Chondrocyte (in vitro differentiated cells): ENCODE data around the gene TBC1D21. TPM values are rescaled to one million over a fixed set of nuclear protein-coding genes. Genes with fewer than 3 reads are reported as not detected.

ENCODE experiments used
- DNase-seq: peaks from one replicate; pipeline ENCODE4 v3.0.0; 2021; ENCODE audit warnings: mixed read lengths, low spot score
- H3K27ac Mint-ChIP-seq: one replicate; pipeline ENCODE4 v1.8.0; 2021; ENCODE audit warnings: mild to moderate bottlenecking, moderate library complexity, mixed read lengths; ENCODE audit not compliant: unreplicated experiment
- H3K27me3 Mint-ChIP-seq: 2 replicates; pipeline ENCODE4 v1.8.0; 2021; ENCODE audit warnings: low read depth, mixed read lengths
- H3K36me3 Mint-ChIP-seq: 2 replicates; pipeline ENCODE4 v1.8.0; 2021; ENCODE audit warnings: low read depth, mixed read lengths
- H3K4me1 Mint-ChIP-seq: 2 replicates; pipeline ENCODE4 v1.8.0; 2021; ENCODE audit warnings: low read depth, mild to moderate bottlenecking, mixed read lengths
- H3K4me3 Mint-ChIP-seq: one replicate; pipeline ENCODE4 v1.8.0; 2021; ENCODE audit warnings: mild to moderate bottlenecking, moderate library complexity, mixed read lengths; ENCODE audit not compliant: unreplicated experiment
- H3K9me3 Mint-ChIP-seq: 2 replicates; pipeline ENCODE4 v1.8.0; 2021; ENCODE audit warnings: low read depth, mixed read lengths
- CTCF ChIP-seq: fragments of 200-600 bp; sonication (generic); IDR thresholded peaks from 2 replicates; pipeline ENCODE4 v1.5.0; 2021; ENCODE audit warnings: antibody characterized with exemption, mild to moderate bottlenecking, moderate library complexity
- total RNA-seq: library from RNA; stranded (reverse); gene quantifications from 3 replicates; pipeline ENCODE4 v1.2.1, GENCODE V29; 2021

Gene TBC1D21
- total RNA-seq, 1 donor from 2014 or later, result not detected

- no peak for TF ChIP-seq CTCF
- Mint-ChIP-seq H3K27me3 (no peaks in the 10 kb centered on the region), H3K27ac (peak overlapping the region; percentile 100), H3K4me1 (peaks cover 92% of the 10 kb centered on the region), H3K4me3 (peak overlapping the region; percentile 15), H3K36me3 (peaks cover 12% of the 10 kb centered on the region), H3K9me3 (no peaks in the 10 kb centered on the region)
- peak; percentile 11 for DNase-seq
Measured at GRCh38 chr15:73932381-73933191, 59.2 kb downstream of the TBC1D21 start.

- no peak for TF ChIP-seq CTCF
- Mint-ChIP-seq H3K27me3 (no peaks in the 10 kb centered on the region), H3K27ac (peak overlapping the region; percentile 84), H3K9me3 (no peaks in the 10 kb centered on the region), H3K4me3 (no peak overlapping the region), H3K4me1 (peaks cover 94% of the 10 kb centered on the region), H3K36me3 (peaks cover 11% of the 10 kb centered on the region)
- DNase-seq, result no peak
Measured at GRCh38 chr15:73934281-73934680, 60.9 kb downstream of the TBC1D21 start.

GRCh38 chr15:73935547-73935946, 62.2 kb downstream of the TBC1D21 start:
- no peak for TF ChIP-seq CTCF
- Mint-ChIP-seq H3K4me1 (peaks cover 94% of the 10 kb centered on the region), H3K9me3 (no peaks in the 10 kb centered on the region), H3K27ac (peak overlapping the region; percentile 84), H3K4me3 (no peak overlapping the region), H3K27me3 (no peaks in the 10 kb centered on the region), H3K36me3 (peaks cover 11% of the 10 kb centered on the region)
- peak; percentile 51 for DNase-seq

- no peaks in the 10 kb centered on the region for H3K9me3 Mint-ChIP-seq
- H3K27me3 Mint-ChIP-seq, result no peaks in the 10 kb centered on the region
- DNase-seq, result no peak
- peak; percentile 66 for TF ChIP-seq CTCF
- peaks cover 11% of the 10 kb centered on the region for H3K36me3 Mint-ChIP-seq
- H3K4me1 Mint-ChIP-seq, result peaks cover 94% of the 10 kb centered on the region
- H3K4me3 Mint-ChIP-seq, result no peak overlapping the region
- peak overlapping the region; percentile 83 for H3K27ac Mint-ChIP-seq
Measured at GRCh38 chr15:73936181-73936580, 62.8 kb downstream of the TBC1D21 start.

- peak; percentile 35 for TF ChIP-seq CTCF
- H3K4me1 Mint-ChIP-seq, result peaks cover 94% of the 10 kb centered on the region
- no peaks in the 10 kb centered on the region for H3K27me3 Mint-ChIP-seq
- DNase-seq, result peak; percentile 68
- peaks cover 9% of the 10 kb centered on the region for H3K36me3 Mint-ChIP-seq
- H3K4me3 Mint-ChIP-seq, result no peak overlapping the region
- H3K9me3 Mint-ChIP-seq, result no peaks in the 10 kb centered on the region
- H3K27ac Mint-ChIP-seq, result peak overlapping the region; percentile 83
Measured at GRCh38 chr15:73936588-73937290, 63.4 kb downstream of the TBC1D21 start.
